Measurements from ENCODE around the gene ADCY3. TPM values are rescaled to one million over a fixed set of nuclear protein-coding genes. Genes with fewer than 3 reads are reported as not detected.

Gene ADCY3
- total RNA-seq, 4 donors from 2014 or later, result 3.9 to 16.6 (median 12.3) TPM

DNA sequence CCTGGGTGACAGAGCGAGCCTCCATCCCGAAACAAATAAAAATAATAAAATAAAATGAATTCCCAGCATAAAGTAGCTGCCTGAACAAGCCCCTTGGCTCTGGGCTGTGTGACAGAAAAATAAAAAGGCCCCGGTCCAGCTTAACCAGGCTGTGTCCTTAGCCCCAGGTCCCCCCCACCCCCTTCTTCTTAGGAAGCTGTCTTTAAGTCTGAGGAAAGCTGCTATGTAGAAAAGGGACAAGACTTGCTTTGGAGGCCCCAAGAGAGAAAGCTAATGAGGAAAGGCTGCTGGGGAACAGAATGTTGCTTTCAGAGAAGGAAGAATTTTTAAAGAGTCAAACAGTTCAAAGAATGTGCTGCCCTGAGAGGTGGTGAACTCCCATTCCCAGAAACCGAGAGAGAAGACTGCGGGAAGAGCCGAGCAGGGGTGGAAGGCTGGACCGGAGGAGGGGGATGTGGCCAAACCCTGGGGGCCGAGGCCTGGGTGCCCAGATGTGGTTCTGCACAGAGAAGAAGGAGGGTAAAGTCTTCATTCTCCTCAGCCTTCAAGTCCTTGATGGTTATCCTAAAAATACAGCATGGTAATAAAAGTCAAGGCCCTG lies 64.9 kb downstream of the ADCY3 start:
- in situ Hi-C loops (cut with MboI; ENCODE audit: low sequenced_read_pairs in 4 of 4), result no loop called here

DNA sequence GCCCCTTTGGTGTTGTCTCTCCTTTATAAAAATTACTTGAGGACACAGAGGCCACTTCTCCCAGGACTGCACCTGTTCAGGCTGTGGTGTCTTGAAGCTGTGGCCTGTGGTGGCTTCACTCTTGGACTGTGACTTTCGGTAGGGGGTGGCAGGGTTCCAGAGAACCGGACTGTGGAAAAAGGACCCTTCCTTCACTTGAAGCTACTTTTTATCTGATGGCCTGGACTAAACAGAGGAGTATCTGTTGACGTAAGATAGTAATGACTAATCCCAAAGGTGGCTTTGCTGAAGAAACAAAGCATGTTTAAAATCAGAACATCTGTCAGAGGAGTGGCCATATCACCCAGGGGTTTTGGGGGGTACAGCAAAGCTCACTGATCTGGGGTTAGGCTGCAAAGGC lies 66.0 kb downstream of the ADCY3 start:
- no peak overlapping the region for H3K4me3 ChIP-seq
- no peak for DNase-seq
- H3K36me3 ChIP-seq, result no peaks in the 10 kb centered on the region
- H3K27ac ChIP-seq, result peak overlapping the region; percentile 65 to 72 (median 70)
- no peaks in the 10 kb centered on the region for H3K9me3 ChIP-seq
- TF ChIP-seq, protein P1, sequence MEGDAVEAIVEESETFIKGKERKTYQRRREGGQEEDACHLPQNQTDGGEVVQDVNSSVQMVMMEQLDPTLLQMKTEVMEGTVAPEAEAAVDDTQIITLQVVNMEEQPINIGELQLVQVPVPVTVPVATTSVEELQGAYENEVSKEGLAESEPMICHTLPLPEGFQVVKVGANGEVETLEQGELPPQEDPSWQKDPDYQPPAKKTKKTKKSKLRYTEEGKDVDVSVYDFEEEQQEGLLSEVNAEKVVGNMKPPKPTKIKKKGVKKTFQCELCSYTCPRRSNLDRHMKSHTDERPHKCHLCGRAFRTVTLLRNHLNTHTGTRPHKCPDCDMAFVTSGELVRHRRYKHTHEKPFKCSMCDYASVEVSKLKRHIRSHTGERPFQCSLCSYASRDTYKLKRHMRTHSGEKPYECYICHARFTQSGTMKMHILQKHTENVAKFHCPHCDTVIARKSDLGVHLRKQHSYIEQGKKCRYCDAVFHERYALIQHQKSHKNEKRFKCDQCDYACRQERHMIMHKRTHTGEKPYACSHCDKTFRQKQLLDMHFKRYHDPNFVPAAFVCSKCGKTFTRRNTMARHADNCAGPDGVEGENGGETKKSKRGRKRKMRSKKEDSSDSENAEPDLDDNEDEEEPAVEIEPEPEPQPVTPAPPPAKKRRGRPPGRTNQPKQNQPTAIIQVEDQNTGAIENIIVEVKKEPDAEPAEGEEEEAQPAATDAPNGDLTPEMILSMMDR (IDR thresholded peaks at IDR 0.05 in 4 of 5, conservative IDR thresholded peaks at IDR 0.05 in 1 of 5), result no peak
- no peak for TF ChIP-seq POLR2A (IDR thresholded peaks at IDR 0.05)
- intact Hi-C loops (cut with DNase I; ENCODE audit: low total_unique reads) (no loop called here), in situ Hi-C loops (cut with MboI; ENCODE audit: low sequenced_read_pairs in 4 of 4) (no loop called here)
- no peak for ATAC-seq
- H3K4me1 ChIP-seq, result no peaks in the 10 kb centered on the region
- no peaks in the 10 kb centered on the region for H3K27me3 ChIP-seq

More for the DNA sequence above, 64.9 kb downstream of the ADCY3 start:
- TF ChIP-seq, protein P1 (IDR thresholded peaks at IDR 0.05 in 4 of 5, conservative IDR thresholded peaks at IDR 0.05 in 1 of 5), result no peak
- no peak for TF ChIP-seq POLR2A (IDR thresholded peaks at IDR 0.05)
- ATAC-seq (peak; percentile 28 to 48), DNase-seq (no peak)
- intact Hi-C loops (cut with DNase I; ENCODE audit: low total_unique reads), result no loop called here
- Histone ChIP-seq H3K27me3 (no peaks in the 10 kb centered on the region), H3K27ac (peak overlapping the region; percentile 65 to 72 (median 70)), H3K36me3 (no peaks in the 10 kb centered on the region), H3K4me3 (no peak overlapping the region), H3K9me3 (no peaks in the 10 kb centered on the region), H3K4me1 (no peaks in the 10 kb centered on the region)

DNA sequence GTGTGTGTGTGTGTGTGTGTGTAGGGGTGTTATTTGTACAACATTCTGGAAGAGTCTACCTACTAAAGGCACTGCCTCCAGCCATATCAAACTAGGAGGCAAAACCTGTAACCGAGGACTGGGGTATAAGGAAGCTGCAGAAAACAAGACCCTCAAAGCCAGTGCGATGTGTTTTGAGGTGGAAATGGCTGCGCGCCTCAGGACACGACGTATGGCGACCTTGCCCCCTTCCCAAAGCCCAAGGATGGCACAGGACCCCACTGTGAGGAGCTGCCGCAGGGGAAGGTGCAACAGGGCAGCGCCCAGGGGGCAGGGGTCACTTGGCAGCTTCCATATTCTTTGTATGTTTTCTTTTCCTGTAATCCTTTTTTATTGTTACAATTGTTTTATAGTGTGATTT lies 67.0 kb downstream of the ADCY3 start:
- Histone ChIP-seq H3K36me3 (no peaks in the 10 kb centered on the region), H3K4me3 (no peak overlapping the region), H3K4me1 (no peaks in the 10 kb centered on the region), H3K9me3 (no peaks in the 10 kb centered on the region), H3K27ac (peak overlapping the region in 1 of 4 donors; percentile 70), H3K27me3 (no peaks in the 10 kb centered on the region)
- DNase-seq (no peak), ATAC-seq (no peak)
- intact Hi-C loops (cut with DNase I; ENCODE audit: low total_unique reads), result no loop called here
- TF ChIP-seq, protein P1 (IDR thresholded peaks at IDR 0.05 in 4 of 5, conservative IDR thresholded peaks at IDR 0.05 in 1 of 5), result no peak
- no peak for TF ChIP-seq POLR2A (IDR thresholded peaks at IDR 0.05)
- in situ Hi-C loops (cut with MboI; ENCODE audit: low sequenced_read_pairs in 4 of 4), result no loop called here

DNA sequence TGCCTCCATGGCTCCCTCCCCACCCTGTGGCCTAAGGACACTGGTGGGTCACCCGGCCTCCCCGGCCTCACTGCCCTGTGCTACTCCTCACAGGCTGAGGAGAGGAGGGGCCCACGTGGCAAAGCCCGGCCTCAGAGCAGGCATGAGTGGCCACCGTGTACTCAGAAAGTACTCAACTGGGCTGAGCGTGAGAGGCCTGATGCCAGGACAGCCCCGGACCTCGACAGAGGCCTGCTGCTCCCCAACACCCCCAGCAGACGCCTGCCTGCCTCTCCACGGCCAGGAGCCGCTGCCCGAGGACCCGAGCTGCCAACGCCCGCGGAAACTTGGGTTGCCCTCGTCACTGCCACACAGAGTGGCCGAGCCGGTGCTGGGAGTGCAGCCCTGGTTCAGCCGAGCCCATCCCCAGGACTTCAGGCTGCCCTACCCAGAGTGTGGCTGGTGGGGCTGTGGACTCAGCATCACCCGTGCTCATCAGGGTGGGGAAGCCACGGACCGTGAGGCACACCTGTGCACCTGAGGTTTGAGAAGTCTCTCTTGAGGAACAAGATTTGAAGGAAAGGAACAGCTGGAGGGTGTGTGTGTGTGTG lies 67.5 kb downstream of the ADCY3 start:
- ATAC-seq, result no peak
- in situ Hi-C loops (cut with MboI; ENCODE audit: low sequenced_read_pairs in 4 of 4), result no loop called here
- Histone ChIP-seq H3K4me3 (no peak overlapping the region), H3K9me3 (no peaks in the 10 kb centered on the region), H3K27ac (peak overlapping the region in 1 of 4 donors; percentile 70), H3K27me3 (no peaks in the 10 kb centered on the region), H3K4me1 (no peaks in the 10 kb centered on the region), H3K36me3 (no peaks in the 10 kb centered on the region)
- intact Hi-C loops (cut with DNase I; ENCODE audit: low total_unique reads), result no loop called here
- TF ChIP-seq POLR2A (IDR thresholded peaks at IDR 0.05), result no peak
- TF ChIP-seq, protein P1 (IDR thresholded peaks at IDR 0.05 in 4 of 5, conservative IDR thresholded peaks at IDR 0.05 in 1 of 5), result no peak
- no peak for DNase-seq
